B cell (primary cell): Measurements from ENCODE around the gene ATXN1. TPM values are rescaled to one million over a fixed set of nuclear protein-coding genes. Genes with fewer than 3 reads are reported as not detected.

Experiments
- ATAC-seq: fragments of 200-7000 bp; cut with Tn5 transposase; one replicate; pipeline ENCODE4 v1.10.0; 2021; ENCODE audit warnings: low read depth, mild to moderate bottlenecking, moderate number of reproducible peaks, moderate library complexity
- CTCF ChIA-PET: fragments of 350-600 bp; sonication (Branson Sonifier 250); formaldehyde crosslinking; loops from one replicate; lab custom pipeline; 2021; ENCODE audit warnings: antibody characterized with exemption, inconsistent platforms; lab: Charles Lee
- POLR2A ChIA-PET: fragments of 350-600 bp; sonication (Branson Sonifier 250); formaldehyde crosslinking; loops from one replicate; lab custom pipeline; 2021; ENCODE audit warnings: antibody characterized with exemption; lab: Charles Lee
- DNase-seq: peaks from one replicate; pipeline ENCODE4 v3.0.0; 2013
- H2AFZ ChIP-seq: 2 replicates; pipeline ENCODE4 v1.6.1; 2012; ENCODE audit warnings: mild to moderate bottlenecking, low read depth, low read length; ENCODE audit not compliant: insufficient read depth, poor library complexity, severe bottlenecking
- H3K27ac ChIP-seq, 2 donors: 1 replicate in 1 of 2; 2 replicates in 1 of 2; pipeline ENCODE4 v1.5.1; 2012 to 2013; ENCODE audit warnings: low read length in 2 of 2, mild to moderate bottlenecking in 2 of 2, moderate library complexity in 1 of 2
- H3K27me3 ChIP-seq, 4 experiments: fragments of 200-600 bp in 1 of 4; sonication (generic) in 1 of 4; replicated peaks in 1 of 4; 1 replicate in 2 of 4; 2 replicates in 2 of 4; pipeline versions ENCODE4 v1.6.1 to v1.7.0; 2013 to 2016; ENCODE audit warnings: low read length in 3 of 4, mild to moderate bottlenecking in 2 of 4, mixed read lengths in 1 of 4, moderate library complexity in 1 of 4; ENCODE audit not compliant: insufficient read depth in 4 of 4, control insufficient read depth in 3 of 4; ENCODE audit errors: control extremely low read depth in 1 of 4
- H3K36me3 ChIP-seq, 2 experiments: replicated peaks in 1 of 2; 1 replicate in 1 of 2; 2 replicates in 1 of 2; pipeline versions ENCODE4 v1.6.1 to v1.7.1; 2013; ENCODE audit warnings: low read length in 1 of 2; ENCODE audit not compliant: insufficient read depth in 2 of 2, control insufficient read depth in 1 of 2; ENCODE audit errors: control extremely low read depth in 1 of 2, extremely low read depth in 1 of 2
- H3K4me1 ChIP-seq, 2 donors: fragments of 200-600 bp in 1 of 2; sonication (generic) in 1 of 2; 1 replicate in 1 of 2; 2 replicates in 1 of 2; pipeline versions ENCODE4 v1.5.1 to v1.6.1; 2013 to 2017; ENCODE audit warnings: low read length in 2 of 2; ENCODE audit not compliant: control insufficient read depth in 2 of 2, insufficient read depth in 2 of 2
- H3K4me2 ChIP-seq: replicated peaks from 2 replicates; pipeline ENCODE3; 2012; ENCODE audit warnings: mild to moderate bottlenecking, low read depth, low read length; ENCODE audit not compliant: poor library complexity, severe bottlenecking
- H3K4me3 ChIP-seq, 5 experiments: fragments of 200-600 bp in 1 of 5; sonication (generic) in 1 of 5; 1 replicate in 3 of 5; 2 replicates in 2 of 5; pipeline versions ENCODE4 v1.5.1 to v1.7.0; 2011 to 2016; ENCODE audit warnings: low read length in 4 of 5, mild to moderate bottlenecking in 4 of 5, low read depth in 2 of 5, control low read depth in 1 of 5, moderate library complexity in 1 of 5; ENCODE audit not compliant: insufficient read depth in 1 of 5; ENCODE audit errors: control extremely low read depth in 1 of 5, extremely low read depth in 1 of 5
- H3K79me2 ChIP-seq: fragments of 200-600 bp; sonication (generic); one replicate; pipeline ENCODE4 v1.6.0; 2016; ENCODE audit warnings: low read length; ENCODE audit not compliant: control insufficient read depth, insufficient read depth
- H3K9ac ChIP-seq: fragments of 200-600 bp; sonication (generic); 2 replicates; pipeline ENCODE4 v1.6.1; 2017; ENCODE audit warnings: mild to moderate bottlenecking, low read length, moderate library complexity
- H3K9me3 ChIP-seq, 3 donors: one replicate each; pipeline versions ENCODE4 v1.6.1 to v1.7.1; 2013; ENCODE audit warnings: low read length in 2 of 3; ENCODE audit not compliant: control insufficient read depth in 2 of 3, insufficient read depth in 1 of 3; ENCODE audit errors: control extremely low read depth in 1 of 3
- H4K20me1 ChIP-seq: 2 replicates; pipeline ENCODE4 v1.6.0; 2012; ENCODE audit warnings: mild to moderate bottlenecking, low read length; ENCODE audit not compliant: insufficient read depth, control insufficient read depth, poor library complexity, severe bottlenecking
- H3K27ac Mint-ChIP-seq: one replicate; pipeline ENCODE4 v1.8.0; 2021; ENCODE audit warnings: mixed read lengths
- H3K27me3 Mint-ChIP-seq: one replicate; pipeline ENCODE4 v1.8.0; 2021; ENCODE audit warnings: mixed read lengths
- H3K4me1 Mint-ChIP-seq: one replicate; pipeline ENCODE4 v1.8.0; 2021; ENCODE audit warnings: mixed read lengths
- H3K4me3 Mint-ChIP-seq: one replicate; pipeline ENCODE4 v1.8.0; 2021; ENCODE audit warnings: mixed read lengths
- H3K9me3 Mint-ChIP-seq: one replicate; pipeline ENCODE4 v1.8.0; 2022; ENCODE audit warnings: mixed read lengths; ENCODE audit not compliant: insufficient read depth
- EZH2 ChIP-seq: IDR thresholded peaks from 2 replicates; pipeline ENCODE4 v1.6.1; 2012; ENCODE audit warnings: borderline replicate concordance, low read depth, mild to moderate bottlenecking, moderate library complexity, low read length; ENCODE audit not compliant: insufficient read depth, poor library complexity, severe bottlenecking
- WGBS: methylation state at CpG from one replicate; pipeline ENCODE4 v1.1.5; 2013; ENCODE audit warnings: missing lambda C conversion rate; ENCODE audit not compliant: insufficient coverage; 5-methylcytosine and 5-hydroxymethylcytosine counted together
- intact Hi-C: fragments of 100-400 bp; cut with micrococcal nuclease; formaldehyde crosslinking; loops from one replicate; pipeline ENCODE4 v1.10.0; 2022
- polyA plus RNA-seq: library from polyadenylated mRNA; depleted of rRNA; stranded (reverse); fragments of >200 nt; gene quantifications from 2 replicates; pipeline ENCODE4 v1.2.3, GENCODE V29; 2012
- total RNA-seq, 2 donors: library from RNA; stranded (reverse); fragments of 120-200 nt in 1 of 2; gene quantifications; 1 replicate in 1 of 2; 2 replicates in 1 of 2; pipeline versions ENCODE4 v1.2.3 to v1.2.4, GENCODE V29; 2013 to 2022
- TF ChIP-seq, protein P1 (sequence below): fragments of 200-600 bp; IDR thresholded peaks from one replicate; pipeline ENCODE4 v1.8.0; 2022; ENCODE audit warnings: antibody characterized with exemption, mild to moderate bottlenecking

The ATXN1 gene
- total and polyA plus RNA-seq, 2 donors (not counting 1 experiment from before 2014, with no cell fraction given), result 5.7 to 63.8 TPM

DNA sequence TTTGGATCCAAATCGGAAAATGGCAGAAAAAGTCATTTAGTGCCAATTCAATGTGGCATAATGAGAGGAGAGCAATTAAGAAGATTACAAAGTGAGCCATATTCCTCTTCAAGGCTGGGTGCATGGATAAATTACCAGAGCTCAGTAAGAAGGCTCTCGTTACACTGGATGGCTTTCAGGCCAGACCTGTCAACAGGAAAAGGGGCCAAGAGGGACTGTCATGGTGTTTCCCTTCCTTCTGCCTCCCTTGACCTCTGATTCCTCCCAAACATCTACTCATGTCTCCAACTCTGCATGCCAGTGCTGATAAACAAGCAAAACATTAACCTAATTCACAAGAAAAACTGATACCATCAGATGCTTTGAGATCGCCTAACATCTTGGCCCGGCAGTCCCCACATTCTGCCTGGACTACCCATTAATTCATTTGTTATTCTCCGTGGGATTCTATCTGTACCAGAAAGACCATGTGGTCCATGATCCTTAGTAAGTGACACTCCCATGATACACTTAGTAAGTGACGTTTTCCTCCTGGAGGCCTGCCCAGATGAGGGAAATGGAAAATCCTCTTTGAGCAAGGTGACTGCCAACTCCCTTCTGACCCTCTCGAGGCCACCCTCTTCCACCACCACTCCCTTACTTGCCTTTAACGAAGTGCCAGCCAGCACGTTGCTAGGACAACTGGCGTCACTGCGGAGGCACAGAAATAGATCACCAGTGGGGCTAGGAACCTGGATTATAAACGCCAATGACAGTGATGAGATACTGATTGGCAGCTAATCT is 283.7 kb downstream of the ATXN1 start:
- 97% methylated on average over 11 of the region's 12 CpGs for WGBS
- H3K9me3 Mint-ChIP-seq, result no peaks in the 10 kb centered on the region
- DNase-seq (no peak), ATAC-seq (no peak)
- peak overlapping the region; percentile 77 for H3K27ac Mint-ChIP-seq
- H3K9me3 ChIP-seq, result peaks cover 0 to under 1% (median 0%) of the 10 kb centered on the region in 3 donors
- no peak overlapping the region for H3K27ac ChIP-seq
- no peaks in the 10 kb centered on the region for H3K79me2 ChIP-seq
- peaks cover 15 to 38% of the 10 kb centered on the region in 2 donors for H3K4me1 ChIP-seq
- H3K27me3 Mint-ChIP-seq, result no peaks in the 10 kb centered on the region
- H3K9ac ChIP-seq, result no peak overlapping the region
- no peak for TF ChIP-seq EZH2
- TF ChIP-seq, protein P1, sequence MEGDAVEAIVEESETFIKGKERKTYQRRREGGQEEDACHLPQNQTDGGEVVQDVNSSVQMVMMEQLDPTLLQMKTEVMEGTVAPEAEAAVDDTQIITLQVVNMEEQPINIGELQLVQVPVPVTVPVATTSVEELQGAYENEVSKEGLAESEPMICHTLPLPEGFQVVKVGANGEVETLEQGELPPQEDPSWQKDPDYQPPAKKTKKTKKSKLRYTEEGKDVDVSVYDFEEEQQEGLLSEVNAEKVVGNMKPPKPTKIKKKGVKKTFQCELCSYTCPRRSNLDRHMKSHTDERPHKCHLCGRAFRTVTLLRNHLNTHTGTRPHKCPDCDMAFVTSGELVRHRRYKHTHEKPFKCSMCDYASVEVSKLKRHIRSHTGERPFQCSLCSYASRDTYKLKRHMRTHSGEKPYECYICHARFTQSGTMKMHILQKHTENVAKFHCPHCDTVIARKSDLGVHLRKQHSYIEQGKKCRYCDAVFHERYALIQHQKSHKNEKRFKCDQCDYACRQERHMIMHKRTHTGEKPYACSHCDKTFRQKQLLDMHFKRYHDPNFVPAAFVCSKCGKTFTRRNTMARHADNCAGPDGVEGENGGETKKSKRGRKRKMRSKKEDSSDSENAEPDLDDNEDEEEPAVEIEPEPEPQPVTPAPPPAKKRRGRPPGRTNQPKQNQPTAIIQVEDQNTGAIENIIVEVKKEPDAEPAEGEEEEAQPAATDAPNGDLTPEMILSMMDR, result no peak
- H4K20me1 ChIP-seq, result no peaks in the 10 kb centered on the region
- H3K27me3 ChIP-seq, result no peaks in the 10 kb centered on the region
- H3K4me3 ChIP-seq, result no peak overlapping the region
- ChIA-PET POLR2A (no interaction called here), CTCF (no interaction called here)
- no peak overlapping the region for H3K4me2 ChIP-seq
- intact Hi-C loops, result no loop called here
- no peak overlapping the region for H2AFZ ChIP-seq
- H3K4me3 Mint-ChIP-seq, result no peak overlapping the region
- H3K36me3 ChIP-seq, result no peaks in the 10 kb centered on the region
- peaks cover 65% of the 10 kb centered on the region for H3K4me1 Mint-ChIP-seq

DNA sequence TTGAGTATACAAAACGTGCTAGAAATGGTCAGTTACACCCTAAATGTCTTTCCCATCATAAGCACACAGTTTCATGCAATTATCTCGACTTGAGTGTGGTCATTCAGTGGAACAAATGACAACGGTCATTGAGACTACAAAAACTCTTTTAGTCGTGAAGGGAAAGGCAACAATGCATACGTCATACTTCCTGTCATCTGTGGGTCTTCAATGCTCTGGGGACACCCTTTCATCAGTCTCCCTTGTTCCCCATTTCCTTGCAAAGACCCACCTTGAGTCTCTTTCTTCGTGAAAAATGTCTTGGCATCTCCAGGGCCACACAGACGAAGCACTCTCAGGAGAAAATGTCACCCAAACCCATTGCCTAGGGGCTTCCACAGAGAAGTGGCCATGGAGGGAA is 284.4 kb downstream of the ATXN1 start:
- H2AFZ ChIP-seq, result no peak overlapping the region
- Mint-ChIP-seq H3K4me1 (peaks cover 65% of the 10 kb centered on the region), H3K27me3 (no peaks in the 10 kb centered on the region), H3K4me3 (peak overlapping the region; percentile 72), H3K9me3 (no peaks in the 10 kb centered on the region), H3K27ac (peak overlapping the region; percentile 77)
- DNase-seq (peak; percentile 37), ATAC-seq (peak; percentile 29)
- H3K9ac ChIP-seq, result no peak overlapping the region
- intact Hi-C loops, result no loop called here
- POLR2A ChIA-PET, result no interaction called here
- no peak overlapping the region for H3K4me3 ChIP-seq
- H3K9me3 ChIP-seq, result no peaks in the 10 kb centered on the region
- peaks cover 15 to 39% of the 10 kb centered on the region in 2 donors for H3K4me1 ChIP-seq
- H3K27ac ChIP-seq, result no peak overlapping the region
- TF ChIP-seq EZH2, result no peak
- TF ChIP-seq, protein P1, result no peak
- no peaks in the 10 kb centered on the region for H4K20me1 ChIP-seq
- H3K27me3 ChIP-seq, result no peaks in the 10 kb centered on the region
- no peak overlapping the region for H3K4me2 ChIP-seq
- H3K36me3 ChIP-seq, result no peaks in the 10 kb centered on the region
- WGBS, result 34% methylated on average over 6 of the region's 7 CpGs
- CTCF ChIA-PET, result no interaction called here
- H3K79me2 ChIP-seq, result no peaks in the 10 kb centered on the region
